Prostate gland (tissue), 2 donors: ENCODE data around the gene IL32.

Source experiments
- POLR2A ChIP-seq: fragments of 450-650 bp; IDR thresholded peaks from one replicate; pipeline ENCODE4 v1.6.1; 2016; ENCODE audit warnings: antibody characterized with exemption, mild to moderate bottlenecking
- POLR2AphosphoS5 ChIP-seq: sonication (generic); formaldehyde crosslinking; IDR thresholded peaks from one replicate; pipeline ENCODE4 v1.6.1; 2017; ENCODE audit warnings: antibody characterized with exemption
- TF ChIP-seq, protein P1 (sequence below), 4 experiments: fragments of 200-600 bp in 2 of 4; fragments of 450-650 bp in 2 of 4; sonication (generic) in 2 of 4; IDR thresholded peaks; 1 replicate in 3 of 4; 2 replicates in 1 of 4; pipeline ENCODE4 v1.5.1; 2016 to 2019; ENCODE audit warnings: antibody characterized with exemption in 4 of 4, mild to moderate bottlenecking in 2 of 4, moderate library complexity in 2 of 4

DNA sequence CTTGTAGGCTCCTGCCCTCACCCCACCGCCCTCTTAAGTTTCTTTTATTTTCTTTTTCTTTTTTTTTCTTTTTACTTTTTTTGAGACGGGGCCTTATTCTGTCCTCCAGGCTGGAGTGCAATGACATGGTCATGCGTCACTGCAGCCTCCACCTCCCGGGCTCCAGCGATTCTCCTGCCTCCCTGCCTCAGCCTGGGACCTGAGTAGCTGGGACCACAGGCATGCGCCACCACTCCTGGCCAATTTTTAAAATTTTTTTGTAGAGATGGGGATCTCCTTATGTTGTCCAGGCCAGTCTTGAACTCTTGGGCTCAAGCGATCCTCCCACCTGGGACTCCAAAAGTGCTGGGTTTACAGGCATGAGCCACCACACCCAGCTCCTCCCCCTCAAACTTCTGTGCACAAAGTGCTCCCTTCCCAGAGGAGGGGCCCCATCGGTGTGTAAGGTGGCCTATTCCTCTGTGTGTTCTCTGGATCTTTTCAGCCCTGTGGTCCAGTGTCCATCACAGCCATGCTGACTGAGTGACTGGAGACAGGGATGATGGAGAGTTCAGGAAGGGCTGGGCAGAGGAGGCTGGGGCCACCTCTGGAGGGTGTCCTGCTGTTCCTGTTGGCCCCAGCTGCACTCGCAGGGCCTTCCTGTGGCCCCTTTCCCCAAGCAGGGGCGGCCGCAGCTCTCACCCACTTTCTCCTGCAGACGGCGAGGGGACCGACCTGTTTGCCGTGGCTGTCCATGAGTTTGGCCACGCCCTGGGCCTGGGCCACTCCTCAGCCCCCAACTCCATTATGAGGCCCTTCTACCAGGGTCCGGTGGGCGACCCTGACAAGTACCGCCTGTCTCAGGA is 8.9 kb upstream of the IL32 start:
- TF ChIP-seq, protein P1, sequence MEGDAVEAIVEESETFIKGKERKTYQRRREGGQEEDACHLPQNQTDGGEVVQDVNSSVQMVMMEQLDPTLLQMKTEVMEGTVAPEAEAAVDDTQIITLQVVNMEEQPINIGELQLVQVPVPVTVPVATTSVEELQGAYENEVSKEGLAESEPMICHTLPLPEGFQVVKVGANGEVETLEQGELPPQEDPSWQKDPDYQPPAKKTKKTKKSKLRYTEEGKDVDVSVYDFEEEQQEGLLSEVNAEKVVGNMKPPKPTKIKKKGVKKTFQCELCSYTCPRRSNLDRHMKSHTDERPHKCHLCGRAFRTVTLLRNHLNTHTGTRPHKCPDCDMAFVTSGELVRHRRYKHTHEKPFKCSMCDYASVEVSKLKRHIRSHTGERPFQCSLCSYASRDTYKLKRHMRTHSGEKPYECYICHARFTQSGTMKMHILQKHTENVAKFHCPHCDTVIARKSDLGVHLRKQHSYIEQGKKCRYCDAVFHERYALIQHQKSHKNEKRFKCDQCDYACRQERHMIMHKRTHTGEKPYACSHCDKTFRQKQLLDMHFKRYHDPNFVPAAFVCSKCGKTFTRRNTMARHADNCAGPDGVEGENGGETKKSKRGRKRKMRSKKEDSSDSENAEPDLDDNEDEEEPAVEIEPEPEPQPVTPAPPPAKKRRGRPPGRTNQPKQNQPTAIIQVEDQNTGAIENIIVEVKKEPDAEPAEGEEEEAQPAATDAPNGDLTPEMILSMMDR (IDR thresholded peaks at IDR 0.05): no peak
- TF ChIP-seq POLR2A (no peak), POLR2AphosphoS5 (no peak)
